Measurements from ENCODE around the gene WNT1. TPM values are rescaled to one million over a fixed set of nuclear protein-coding genes. Genes with fewer than 3 reads are reported as not detected.

The WNT1 gene
- total RNA-seq, 1 experiment from 2014 or later: not detected

DNA sequence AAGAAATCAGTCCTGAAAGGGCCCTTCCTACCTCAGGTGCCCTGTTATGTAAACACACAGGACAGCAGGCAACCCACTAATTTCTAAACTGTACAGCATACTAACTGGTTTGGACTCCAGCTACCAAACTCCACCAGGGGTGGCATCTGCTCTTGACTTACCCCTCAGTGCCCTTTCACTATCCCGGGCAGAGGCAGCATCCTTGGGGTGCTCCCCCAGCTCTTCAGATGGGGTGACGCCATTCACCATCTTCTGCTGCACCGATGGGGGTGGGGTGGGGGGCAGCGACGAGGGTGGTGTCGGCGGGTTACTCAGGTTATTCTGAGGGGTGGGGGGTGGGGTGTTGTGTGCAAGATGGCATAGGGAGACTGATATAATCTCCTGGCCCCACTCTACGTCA lies 52.0 kb downstream of the WNT1 start:
- Histone ChIP-seq H4K91ac (ENCODE audit: insufficient read length, low read depth, low read length) (no peak overlapping the region), H3K4me2 (ENCODE audit: insufficient read depth, insufficient read length, low read length) (no peak overlapping the region), H2BK15ac (ENCODE audit: low read depth, low read length) (no peak overlapping the region), H3K27ac (ENCODE audit: insufficient read length, low read depth, low read length) (no peak overlapping the region), H3K23me2 (ENCODE audit: insufficient read length, low read depth, low read length, poor library complexity, severe bottlenecking) (no peaks in the 10 kb centered on the region), H4K8ac (replicated peaks; ENCODE audit: insufficient read length, low read depth, low read length) (no peak overlapping the region), H2BK5ac (ENCODE audit: insufficient read length, low read length) (no peak overlapping the region), H2AK5ac (ENCODE audit: insufficient read length, low read length) (no peak overlapping the region), H3K9ac (ENCODE audit: extremely low read depth, insufficient read length, low read length) (no peak overlapping the region), H4K20me1 (ENCODE audit: control insufficient read depth, insufficient read depth, insufficient read length) (no peaks in the 10 kb centered on the region), H2AFZ (ENCODE audit: low read length) (no peak overlapping the region), H2BK120ac (ENCODE audit: low read depth, low read length, poor library complexity, severe bottlenecking) (no peak overlapping the region), H3K4me1 (ENCODE audit: insufficient read depth, low read length) (no peaks in the 10 kb centered on the region), H2BK12ac (ENCODE audit: insufficient read length, low read depth, low read length) (no peak overlapping the region), H3K56ac (ENCODE audit: insufficient read length, low read depth, low read length) (no peak overlapping the region), H3T11ph (ENCODE audit: low read length) (no peak overlapping the region), H3K9me3 (ENCODE audit: control insufficient read depth, low read depth, low read length) (no peaks in the 10 kb centered on the region), H3K18ac (ENCODE audit: insufficient read length, low read depth, low read length) (no peak overlapping the region), H3K79me1 (ENCODE audit: insufficient read depth, low read depth, low read length, poor library complexity, severe bottlenecking) (no peaks in the 10 kb centered on the region), H3K4ac (ENCODE audit: low read depth, low read length) (no peak overlapping the region), H3K14ac (ENCODE audit: insufficient read depth, low read length) (no peak overlapping the region), H3K23ac (ENCODE audit: insufficient read length, low read depth, low read length) (no peak overlapping the region), H2BK20ac (ENCODE audit: low read depth, low read length, poor library complexity, severe bottlenecking) (no peak overlapping the region), H4K5ac (ENCODE audit: insufficient read length, low read depth, low read length) (no peak overlapping the region), H3K79me2 (ENCODE audit: insufficient read depth, low read length) (no peaks in the 10 kb centered on the region), H3K27me3 (ENCODE audit: insufficient read depth, low read length) (no peaks in the 10 kb centered on the region)
- no peak for DNase-seq
- Mint-ChIP-seq H3K4me1 (no peaks in the 10 kb centered on the region), H3K36me3 (ENCODE audit: insufficient read depth in 1 of 3, low read depth in 3 of 3) (peaks cover 47 to 92% (median 88%) of the 10 kb centered on the region in 3 experiments), H3K27ac (no peak overlapping the region; a peak in 1 of 7 replicates), H3K27me3 (ENCODE audit: low read depth) (no peaks in the 10 kb centered on the region; the same call in 1 of the 2 replicates), H3K4me3 (no peak overlapping the region), H3K9me3 (no peaks in the 10 kb centered on the region)
- no CpG with 5 or more reads among the region's 8 CpGs for WGBS (ENCODE audit: extremely low coverage, insufficient read length, low lambda C conversion rate)
- TF ChIP-seq, protein P1, sequence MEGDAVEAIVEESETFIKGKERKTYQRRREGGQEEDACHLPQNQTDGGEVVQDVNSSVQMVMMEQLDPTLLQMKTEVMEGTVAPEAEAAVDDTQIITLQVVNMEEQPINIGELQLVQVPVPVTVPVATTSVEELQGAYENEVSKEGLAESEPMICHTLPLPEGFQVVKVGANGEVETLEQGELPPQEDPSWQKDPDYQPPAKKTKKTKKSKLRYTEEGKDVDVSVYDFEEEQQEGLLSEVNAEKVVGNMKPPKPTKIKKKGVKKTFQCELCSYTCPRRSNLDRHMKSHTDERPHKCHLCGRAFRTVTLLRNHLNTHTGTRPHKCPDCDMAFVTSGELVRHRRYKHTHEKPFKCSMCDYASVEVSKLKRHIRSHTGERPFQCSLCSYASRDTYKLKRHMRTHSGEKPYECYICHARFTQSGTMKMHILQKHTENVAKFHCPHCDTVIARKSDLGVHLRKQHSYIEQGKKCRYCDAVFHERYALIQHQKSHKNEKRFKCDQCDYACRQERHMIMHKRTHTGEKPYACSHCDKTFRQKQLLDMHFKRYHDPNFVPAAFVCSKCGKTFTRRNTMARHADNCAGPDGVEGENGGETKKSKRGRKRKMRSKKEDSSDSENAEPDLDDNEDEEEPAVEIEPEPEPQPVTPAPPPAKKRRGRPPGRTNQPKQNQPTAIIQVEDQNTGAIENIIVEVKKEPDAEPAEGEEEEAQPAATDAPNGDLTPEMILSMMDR (conservative IDR thresholded peaks at IDR 0.05): no peak

Data from H9 (cell line).